HEK293T (cell line): ENCODE measurements around the gene BTBD19.

ENCODE experiments used
- ARNT ChIP-seq: fragments of 450-650 bp; IDR thresholded peaks from 2 replicates; pipeline ENCODE4 v1.6.1; 2017; ENCODE audit warnings: mild to moderate bottlenecking
- BHLHE40 ChIP-seq: fragments of 450-650 bp; IDR thresholded peaks from 2 replicates; pipeline ENCODE4 v1.6.1; 2016; ENCODE audit warnings: mild to moderate bottlenecking, moderate library complexity, borderline replicate concordance
- ELF4 ChIP-seq: fragments of 450-650 bp; IDR thresholded peaks from 2 replicates; pipeline ENCODE4 v1.6.1; 2017; ENCODE audit warnings: antibody characterized with exemption
- FOXK2 ChIP-seq: fragments of 450-650 bp; IDR thresholded peaks from 2 replicates; pipeline ENCODE4 v1.6.1; 2016; ENCODE audit warnings: mild to moderate bottlenecking
- FOXM1 ChIP-seq: fragments of 450-650 bp; IDR thresholded peaks from 2 replicates; pipeline ENCODE4 v1.6.1; 2017; ENCODE audit warnings: mild to moderate bottlenecking, borderline replicate concordance
- L3MBTL2 ChIP-seq: fragments of 450-650 bp; conservative IDR thresholded peaks from 2 replicates; pipeline ENCODE4 v1.6.1; 2016; ENCODE audit warnings: mild to moderate bottlenecking
- LEF1 ChIP-seq: fragments of 450-650 bp; IDR thresholded peaks from 2 replicates; pipeline ENCODE4 v1.6.1; 2017; ENCODE audit warnings: mild to moderate bottlenecking, borderline replicate concordance
- NFRKB ChIP-seq: fragments of 450-650 bp; IDR thresholded peaks from 2 replicates; pipeline ENCODE4 v1.6.1; 2016; ENCODE audit warnings: mild to moderate bottlenecking, moderate library complexity
- SP1 ChIP-seq: fragments of 450-650 bp; IDR thresholded peaks from 2 replicates; pipeline ENCODE4 v1.6.1; 2017
- SUZ12 ChIP-seq: fragments of 450-650 bp; IDR thresholded peaks from 2 replicates; pipeline ENCODE4 v1.6.1; 2016; ENCODE audit warnings: mild to moderate bottlenecking
- TARDBP ChIP-seq: fragments of 450-650 bp; IDR thresholded peaks from 2 replicates; pipeline ENCODE4 v1.6.1; 2016
- ZNF384 ChIP-seq: fragments of 450-650 bp; IDR thresholded peaks from 2 replicates; pipeline ENCODE4 v1.6.1; 2016

- TF ChIP-seq FOXM1 (no peak), ZNF384 (no peak), SUZ12 (no peak), SP1 (no peak), BHLHE40 (no peak), FOXK2 (no peak), LEF1 (no peak), TARDBP (no peak), ELF4 (no peak), L3MBTL2 (no peak), NFRKB (no peak), ARNT (no peak)
These were observed 17.1 kb upstream of the BTBD19 start for GRCh38 chr1:44790968-44791801.
